ENCODE results near the gene HMCN1.

- TF ChIP-seq CTCF (IDR thresholded peaks at IDR 0.05) (no peak), POLR2A (IDR thresholded peaks at IDR 0.05) (no peak)
Measured at GRCh38 chr1:186193224-186193623, 459.0 kb downstream of the HMCN1 start.

Measured in adrenal gland (tissue), 5 donors.